Stimulated activated memory B cell treated with anti-CD40 and anti-IgM and Interleukin-4, amounts not matched to agents 10 μg/mL and 1 μg/mL and 100 μg/mL, for 72 hours (primary cell): Measurements from ENCODE around the gene PRKG1.

Experiments used
- ATAC-seq: fragments of 150-1000 bp; cut with Tn5 transposase; 2 replicates; pipeline ENCODE4 v1.10.0; 2021
- H3K27ac Mint-ChIP-seq: one replicate; pipeline ENCODE4 v1.8.0; 2022; ENCODE audit warnings: mild to moderate bottlenecking, mixed read lengths
- H3K27me3 Mint-ChIP-seq: one replicate; pipeline ENCODE4 v1.8.0; 2022; ENCODE audit warnings: mixed read lengths
- H3K36me3 Mint-ChIP-seq: one replicate; pipeline ENCODE4 v1.8.0; 2022; ENCODE audit warnings: mixed read lengths
- H3K4me1 Mint-ChIP-seq: one replicate; pipeline ENCODE4 v1.8.0; 2022; ENCODE audit warnings: mixed read lengths
- H3K4me3 Mint-ChIP-seq: one replicate; pipeline ENCODE4 v1.8.0; 2022; ENCODE audit warnings: mild to moderate bottlenecking, moderate library complexity, mixed read lengths
- H3K9me3 Mint-ChIP-seq: one replicate; pipeline ENCODE4 v1.8.0; 2022; ENCODE audit warnings: mixed read lengths

PRKG1 gene

GRCh38 chr10:51074238-51075028, at the start of gene PRKG1:
Gene PRKG1, plus strand, starts transcription at chr10:51074487.
- Mint-ChIP-seq H3K4me3 (peak within 1 kb of the TSS; percentile 53), H3K27ac (no peak within 1 kb of the TSS)
- peak; percentile 29 for ATAC-seq

GRCh38 chr10:51028420-51028819, 45.9 kb upstream of the PRKG1 start:
- Mint-ChIP-seq H3K4me3 (no peak overlapping the region), H3K27ac (no peak overlapping the region), H3K36me3 (no peaks in the 10 kb centered on the region), H3K9me3 (no peaks in the 10 kb centered on the region), H3K4me1 (no peaks in the 10 kb centered on the region), H3K27me3 (no peaks in the 10 kb centered on the region)
- ATAC-seq = no peak

More at GRCh38 chr10:51074238-51075028, at the start of gene PRKG1:
- Mint-ChIP-seq H3K36me3 (no peaks in the 10 kb centered on the region), H3K9me3 (no peaks in the 10 kb centered on the region), H3K27me3 (peaks cover 32% of the 10 kb centered on the region), H3K4me1 (peaks cover 14% of the 10 kb centered on the region)

- no peak overlapping the region for H3K27ac Mint-ChIP-seq
- no peak for ATAC-seq
- no peaks in the 10 kb centered on the region for H3K36me3 Mint-ChIP-seq
- H3K4me1 Mint-ChIP-seq = no peaks in the 10 kb centered on the region
- no peaks in the 10 kb centered on the region for H3K27me3 Mint-ChIP-seq
- H3K4me3 Mint-ChIP-seq = no peak overlapping the region
- H3K9me3 Mint-ChIP-seq = no peaks in the 10 kb centered on the region
These were observed 45.1 kb upstream of the PRKG1 start for GRCh38 chr10:51029172-51029641.

GRCh38 chr10:51030480-51030879, 43.8 kb upstream of the PRKG1 start:
- no peak overlapping the region for H3K27ac Mint-ChIP-seq
- no peaks in the 10 kb centered on the region for H3K9me3 Mint-ChIP-seq
- no peaks in the 10 kb centered on the region for H3K27me3 Mint-ChIP-seq
- H3K4me3 Mint-ChIP-seq = no peak overlapping the region
- ATAC-seq = no peak
- H3K36me3 Mint-ChIP-seq = no peaks in the 10 kb centered on the region
- H3K4me1 Mint-ChIP-seq = no peaks in the 10 kb centered on the region

- no peak for ATAC-seq
- no peaks in the 10 kb centered on the region for H3K36me3 Mint-ChIP-seq
- no peak overlapping the region for H3K27ac Mint-ChIP-seq
- no peaks in the 10 kb centered on the region for H3K4me1 Mint-ChIP-seq
- H3K9me3 Mint-ChIP-seq = no peaks in the 10 kb centered on the region
- H3K27me3 Mint-ChIP-seq = no peaks in the 10 kb centered on the region
- H3K4me3 Mint-ChIP-seq = no peak overlapping the region
These were observed 42.3 kb upstream of the PRKG1 start for GRCh38 chr10:51031950-51032349.

- ATAC-seq = no peak
- no peaks in the 10 kb centered on the region for H3K4me1 Mint-ChIP-seq
- H3K9me3 Mint-ChIP-seq = no peaks in the 10 kb centered on the region
- H3K27ac Mint-ChIP-seq = no peak overlapping the region
- H3K36me3 Mint-ChIP-seq = no peaks in the 10 kb centered on the region
- no peaks in the 10 kb centered on the region for H3K27me3 Mint-ChIP-seq
- H3K4me3 Mint-ChIP-seq = no peak overlapping the region
These were observed 39.5 kb upstream of the PRKG1 start for GRCh38 chr10:51034769-51035168.

GRCh38 chr10:51035344-51035743, 38.9 kb upstream of the PRKG1 start:
- H3K4me3 Mint-ChIP-seq = no peak overlapping the region
- H3K4me1 Mint-ChIP-seq = no peaks in the 10 kb centered on the region
- no peak overlapping the region for H3K27ac Mint-ChIP-seq
- no peaks in the 10 kb centered on the region for H3K27me3 Mint-ChIP-seq
- H3K36me3 Mint-ChIP-seq = no peaks in the 10 kb centered on the region
- no peak for ATAC-seq
- no peaks in the 10 kb centered on the region for H3K9me3 Mint-ChIP-seq

- H3K4me3 Mint-ChIP-seq = no peak overlapping the region
- no peaks in the 10 kb centered on the region for H3K27me3 Mint-ChIP-seq
- no peaks in the 10 kb centered on the region for H3K4me1 Mint-ChIP-seq
- H3K36me3 Mint-ChIP-seq = no peaks in the 10 kb centered on the region
- H3K27ac Mint-ChIP-seq = no peak overlapping the region
- ATAC-seq = no peak
- H3K9me3 Mint-ChIP-seq = no peaks in the 10 kb centered on the region
These were observed 28.4 kb upstream of the PRKG1 start for GRCh38 chr10:51045871-51046270.

- Mint-ChIP-seq H3K36me3 (no peaks in the 10 kb centered on the region), H3K27ac (no peak overlapping the region), H3K27me3 (no peaks in the 10 kb centered on the region), H3K4me1 (no peaks in the 10 kb centered on the region), H3K4me3 (no peak overlapping the region), H3K9me3 (no peaks in the 10 kb centered on the region)
- no peak for ATAC-seq
These were observed 27.6 kb upstream of the PRKG1 start for GRCh38 chr10:51046654-51047053.

GRCh38 chr10:51047857-51048256, 26.4 kb upstream of the PRKG1 start:
- H3K9me3 Mint-ChIP-seq = no peaks in the 10 kb centered on the region
- no peaks in the 10 kb centered on the region for H3K36me3 Mint-ChIP-seq
- H3K4me1 Mint-ChIP-seq = no peaks in the 10 kb centered on the region
- no peak overlapping the region for H3K27ac Mint-ChIP-seq
- H3K4me3 Mint-ChIP-seq = no peak overlapping the region
- no peak for ATAC-seq
- H3K27me3 Mint-ChIP-seq = no peaks in the 10 kb centered on the region

- no peak overlapping the region for H3K4me3 Mint-ChIP-seq
- H3K9me3 Mint-ChIP-seq = no peaks in the 10 kb centered on the region
- ATAC-seq = no peak
- H3K36me3 Mint-ChIP-seq = no peaks in the 10 kb centered on the region
- H3K27ac Mint-ChIP-seq = no peak overlapping the region
- no peaks in the 10 kb centered on the region for H3K27me3 Mint-ChIP-seq
- no peaks in the 10 kb centered on the region for H3K4me1 Mint-ChIP-seq
These were observed 25.5 kb upstream of the PRKG1 start for GRCh38 chr10:51048792-51049191.

GRCh38 chr10:51052163-51052562, 22.1 kb upstream of the PRKG1 start:
- Mint-ChIP-seq H3K4me3 (no peak overlapping the region), H3K27ac (no peak overlapping the region), H3K36me3 (no peaks in the 10 kb centered on the region), H3K4me1 (no peaks in the 10 kb centered on the region), H3K9me3 (no peaks in the 10 kb centered on the region), H3K27me3 (no peaks in the 10 kb centered on the region)
- ATAC-seq = no peak

- Mint-ChIP-seq H3K27ac (no peak overlapping the region), H3K4me3 (no peak overlapping the region), H3K27me3 (no peaks in the 10 kb centered on the region), H3K4me1 (no peaks in the 10 kb centered on the region), H3K9me3 (no peaks in the 10 kb centered on the region), H3K36me3 (no peaks in the 10 kb centered on the region)
- no peak for ATAC-seq
These were observed 16.4 kb upstream of the PRKG1 start for GRCh38 chr10:51057925-51058324.

- no peaks in the 10 kb centered on the region for H3K36me3 Mint-ChIP-seq
- H3K27me3 Mint-ChIP-seq = no peaks in the 10 kb centered on the region
- no peak overlapping the region for H3K4me3 Mint-ChIP-seq
- no peak for ATAC-seq
- no peaks in the 10 kb centered on the region for H3K4me1 Mint-ChIP-seq
- no peaks in the 10 kb centered on the region for H3K9me3 Mint-ChIP-seq
- H3K27ac Mint-ChIP-seq = no peak overlapping the region
These were observed 11.1 kb upstream of the PRKG1 start for GRCh38 chr10:51063166-51063565.

GRCh38 chr10:51063659-51064535, 10.4 kb upstream of the PRKG1 start:
- Mint-ChIP-seq H3K27me3 (no peaks in the 10 kb centered on the region), H3K4me3 (no peak overlapping the region), H3K9me3 (no peaks in the 10 kb centered on the region), H3K27ac (no peak overlapping the region), H3K36me3 (no peaks in the 10 kb centered on the region), H3K4me1 (no peaks in the 10 kb centered on the region)
- ATAC-seq = no peak

GRCh38 chr10:51066231-51066630, 8.1 kb upstream of the PRKG1 start:
- ATAC-seq = no peak
- Mint-ChIP-seq H3K27ac (no peak overlapping the region), H3K9me3 (no peaks in the 10 kb centered on the region), H3K4me1 (no peaks in the 10 kb centered on the region), H3K36me3 (no peaks in the 10 kb centered on the region), H3K27me3 (no peaks in the 10 kb centered on the region), H3K4me3 (no peak overlapping the region)
